Gastrocnemius medialis (tissue), 4 donors: ENCODE results near the gene CALN1. TPM values are rescaled to one million over a fixed set of nuclear protein-coding genes. Genes with fewer than 3 reads are reported as not detected.

Experiments
- ATAC-seq, 2 donors: fragments of 150-250 bp; one replicate each; pipeline ENCODE4 v1.9.1; 2016
- DNase-seq, 2 donors: peaks; one replicate each; pipeline ENCODE4 v3.0.0-alpha.2; 2019
- H3K27ac ChIP-seq, 4 donors: fragments of 200-600 bp; sonication (generic); 1 replicate in 1 of 4; 2 replicates in 3 of 4; pipeline ENCODE4 v1.5.1; 2016 to 2018; ENCODE audit warnings: mild to moderate bottlenecking in 2 of 4, moderate library complexity in 1 of 4
- H3K27me3 ChIP-seq, 3 donors: fragments of 200-600 bp; sonication (generic) in 2 of 3; 1 replicate in 1 of 3; 2 replicates in 2 of 3; pipeline versions ENCODE4 v1.5.1 to v1.6.0; 2016 to 2019; ENCODE audit warnings: mild to moderate bottlenecking in 1 of 3, moderate library complexity in 1 of 3
- H3K36me3 ChIP-seq, 2 donors: fragments of 200-600 bp; sonication (generic) in 1 of 2; one replicate each; pipeline ENCODE4 v1.5.1; 2017 to 2018
- H3K4me1 ChIP-seq, 2 donors: fragments of 200-600 bp; sonication (generic) in 1 of 2; one replicate each; pipeline ENCODE4 v1.5.1; 2016 to 2017; ENCODE audit warnings: mild to moderate bottlenecking in 2 of 2
- H3K4me3 ChIP-seq, 4 donors: fragments of 200-600 bp; sonication (generic) in 3 of 4; 1 replicate in 1 of 4; 2 replicates in 3 of 4; pipeline ENCODE4 v1.5.1; 2016 to 2019; ENCODE audit warnings: mild to moderate bottlenecking in 2 of 4
- H3K9me3 ChIP-seq, 3 donors: fragments of 200-600 bp; sonication (generic) in 2 of 3; 1 replicate in 1 of 3; 2 replicates in 2 of 3; pipeline ENCODE4 v1.5.1; 2016 to 2019
- POLR2A ChIP-seq, 2 donors: fragments of 450-650 bp; IDR thresholded peaks; one replicate each; pipeline ENCODE4 v1.6.1; 2017; ENCODE audit warnings: antibody characterized with exemption in 2 of 2, mild to moderate bottlenecking in 2 of 2, moderate library complexity in 2 of 2
- in situ Hi-C, 4 donors: fragments of 200-750 bp; cut with MboI; loops; one replicate each; pipeline versions ENCODE4 v1.15.0 to v1.8.0; 2017; ENCODE audit warnings: low sequenced_read_pairs in 4 of 4
- intact Hi-C: fragments of 100-400 bp; cut with DNase I; formaldehyde crosslinking; loops from one replicate; pipeline ENCODE4 v1.15.1; 2023; ENCODE audit warnings: low total_unique reads
- total RNA-seq, 4 donors: library from RNA; depleted of rRNA; stranded (reverse); fragments of >200 nt; gene quantifications; one replicate each; pipeline versions ENCODE4 v1.1.0 to v1.2.3, GENCODE V29; 2016
- TF ChIP-seq, protein P1 (sequence below), 5 experiments: fragments of 450-650 bp in 3 of 5; fragments of 200-600 bp in 2 of 5; sonication (generic) in 2 of 5; IDR thresholded peaks in 4 of 5; conservative IDR thresholded peaks in 1 of 5; 1 replicate in 4 of 5; 2 replicates in 1 of 5; pipeline ENCODE4 v1.5.1; 2016 to 2019; ENCODE audit warnings: antibody characterized with exemption in 5 of 5, mild to moderate bottlenecking in 3 of 5, moderate library complexity in 3 of 5

CALN1 gene
- total RNA-seq, 4 donors from 2014 or later: not detected

DNA sequence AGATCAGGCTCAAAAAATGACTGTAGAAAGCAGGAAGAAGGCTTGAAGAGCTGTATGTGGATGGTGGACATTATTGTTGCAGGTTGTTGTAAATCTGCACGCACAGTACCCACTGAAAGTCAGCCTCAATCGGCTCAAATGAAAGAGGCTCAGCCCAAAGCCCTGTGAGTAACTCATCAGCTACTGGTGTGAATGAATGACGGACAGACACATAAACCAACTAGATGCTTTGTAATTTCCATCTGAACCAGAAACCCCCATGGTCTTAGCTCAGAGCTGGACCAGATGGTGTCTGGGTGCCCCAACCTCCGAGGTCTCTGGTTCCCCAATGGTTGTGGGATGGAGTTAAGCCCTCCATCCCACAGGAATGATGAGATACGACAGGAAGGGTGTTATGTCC lies 7.4 kb downstream of the CALN1 start:
- H3K4me3 ChIP-seq: no peak overlapping the region
- TF ChIP-seq, protein P1, sequence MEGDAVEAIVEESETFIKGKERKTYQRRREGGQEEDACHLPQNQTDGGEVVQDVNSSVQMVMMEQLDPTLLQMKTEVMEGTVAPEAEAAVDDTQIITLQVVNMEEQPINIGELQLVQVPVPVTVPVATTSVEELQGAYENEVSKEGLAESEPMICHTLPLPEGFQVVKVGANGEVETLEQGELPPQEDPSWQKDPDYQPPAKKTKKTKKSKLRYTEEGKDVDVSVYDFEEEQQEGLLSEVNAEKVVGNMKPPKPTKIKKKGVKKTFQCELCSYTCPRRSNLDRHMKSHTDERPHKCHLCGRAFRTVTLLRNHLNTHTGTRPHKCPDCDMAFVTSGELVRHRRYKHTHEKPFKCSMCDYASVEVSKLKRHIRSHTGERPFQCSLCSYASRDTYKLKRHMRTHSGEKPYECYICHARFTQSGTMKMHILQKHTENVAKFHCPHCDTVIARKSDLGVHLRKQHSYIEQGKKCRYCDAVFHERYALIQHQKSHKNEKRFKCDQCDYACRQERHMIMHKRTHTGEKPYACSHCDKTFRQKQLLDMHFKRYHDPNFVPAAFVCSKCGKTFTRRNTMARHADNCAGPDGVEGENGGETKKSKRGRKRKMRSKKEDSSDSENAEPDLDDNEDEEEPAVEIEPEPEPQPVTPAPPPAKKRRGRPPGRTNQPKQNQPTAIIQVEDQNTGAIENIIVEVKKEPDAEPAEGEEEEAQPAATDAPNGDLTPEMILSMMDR (IDR thresholded peaks at IDR 0.05 in 4 of 5, conservative IDR thresholded peaks at IDR 0.05 in 1 of 5): no peak
- TF ChIP-seq POLR2A (IDR thresholded peaks at IDR 0.05): no peak
- in situ Hi-C loops (no loop called here), intact Hi-C loops (no loop called here)
- no peak overlapping the region for H3K27ac ChIP-seq
- DNase-seq: no peak
- no peaks in the 10 kb centered on the region for H3K4me1 ChIP-seq
- no peaks in the 10 kb centered on the region for H3K36me3 ChIP-seq
- H3K27me3 ChIP-seq: no peaks in the 10 kb centered on the region
- no peaks in the 10 kb centered on the region for H3K9me3 ChIP-seq
- ATAC-seq: no peak

DNA sequence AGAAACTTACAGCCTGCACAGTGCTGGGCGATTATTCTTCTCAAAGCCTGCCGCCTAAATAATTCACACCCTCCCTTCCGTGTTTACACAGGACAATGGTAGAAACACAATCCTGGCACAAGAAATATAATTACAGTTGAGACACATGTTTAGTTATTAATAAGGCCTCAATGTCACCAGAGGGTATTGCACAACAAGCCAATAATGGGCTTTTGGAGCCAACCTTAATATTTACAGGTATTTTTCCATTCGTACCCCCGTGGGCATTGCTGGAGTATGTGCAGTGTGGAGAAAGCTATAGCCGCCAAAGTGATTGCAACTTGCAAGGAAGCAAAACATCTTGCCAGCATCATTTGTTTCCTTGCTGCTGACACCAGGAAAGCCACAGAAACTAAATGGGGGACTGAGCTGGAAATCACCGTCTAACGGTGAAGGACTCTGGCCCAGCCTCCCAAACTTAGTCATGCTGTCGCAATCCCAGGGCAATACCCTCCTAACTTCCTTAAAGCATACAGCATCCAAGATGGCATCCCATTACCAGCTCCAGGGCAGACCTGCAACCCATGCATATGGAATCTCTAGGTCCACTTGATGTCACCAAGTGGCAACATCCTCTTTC lies 8.6 kb downstream of the CALN1 start:
- Histone ChIP-seq H3K27me3 (no peaks in the 10 kb centered on the region), H3K27ac (no peak overlapping the region), H3K36me3 (no peaks in the 10 kb centered on the region), H3K4me3 (no peak overlapping the region), H3K4me1 (no peaks in the 10 kb centered on the region), H3K9me3 (no peaks in the 10 kb centered on the region)
- ATAC-seq (no peak), DNase-seq (no peak)
- TF ChIP-seq, protein P1 (IDR thresholded peaks at IDR 0.05 in 4 of 5, conservative IDR thresholded peaks at IDR 0.05 in 1 of 5): no peak
- in situ Hi-C loops: no loop called here
- intact Hi-C loops: no loop called here

DNA sequence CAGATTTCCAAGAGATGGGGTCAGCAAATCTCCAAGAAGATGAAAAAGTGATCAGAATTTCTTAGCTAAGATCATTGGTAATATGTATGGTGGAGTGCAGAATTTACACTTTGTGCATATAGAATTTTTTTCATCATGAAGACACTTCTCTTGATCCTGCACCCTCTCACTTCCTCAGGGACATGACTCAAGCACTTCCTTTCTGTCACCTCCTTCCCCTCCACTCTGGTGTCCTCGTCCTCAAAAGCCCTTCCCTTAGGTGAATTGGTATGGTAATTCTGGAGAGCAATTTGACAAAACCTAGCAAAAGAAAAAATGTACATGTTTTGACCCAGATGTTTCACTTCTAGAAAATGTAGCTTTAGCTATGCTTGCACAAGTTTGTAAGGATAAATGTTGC lies 18.1 kb downstream of the CALN1 start:
- H3K27ac ChIP-seq: no peak overlapping the region
- TF ChIP-seq, protein P1 (IDR thresholded peaks at IDR 0.05 in 4 of 5, conservative IDR thresholded peaks at IDR 0.05 in 1 of 5): no peak
- TF ChIP-seq POLR2A (IDR thresholded peaks at IDR 0.05): no peak
- H3K4me3 ChIP-seq: no peak overlapping the region
- no peaks in the 10 kb centered on the region for H3K4me1 ChIP-seq
- no peaks in the 10 kb centered on the region for H3K27me3 ChIP-seq
- in situ Hi-C loops: no loop called here
- ATAC-seq: no peak
- DNase-seq: no peak
- intact Hi-C loops: no loop called here
- H3K9me3 ChIP-seq: no peaks in the 10 kb centered on the region
- no peaks in the 10 kb centered on the region for H3K36me3 ChIP-seq

DNA sequence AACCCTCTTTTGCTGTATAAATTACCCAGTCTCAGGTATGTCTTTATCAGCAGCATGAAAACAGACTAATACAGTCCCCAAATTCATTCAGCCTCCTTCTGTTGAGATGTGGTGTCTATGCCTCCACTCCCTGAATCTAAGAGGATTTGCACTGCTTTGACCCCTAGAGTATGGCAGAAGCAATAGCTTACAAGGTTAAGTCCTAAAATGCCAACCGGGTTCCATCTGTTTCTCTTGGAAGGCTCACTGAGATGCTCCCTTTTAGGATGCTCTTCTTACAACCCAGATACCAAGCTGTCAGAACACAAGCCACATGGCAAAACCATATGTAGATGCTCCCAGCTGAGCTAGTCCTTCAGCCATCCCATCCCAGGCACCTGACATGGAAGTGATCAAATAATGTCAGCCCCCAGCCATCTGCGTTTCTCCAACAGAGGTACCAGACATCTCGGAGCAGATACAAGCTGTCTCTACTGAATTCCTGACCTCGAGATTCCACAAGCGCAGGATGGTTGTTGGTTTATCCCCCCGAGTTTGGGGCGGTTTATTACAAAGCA lies 20.2 kb downstream of the CALN1 start:
- H3K27ac ChIP-seq: no peak overlapping the region
- no peak for DNase-seq
- H3K27me3 ChIP-seq: no peaks in the 10 kb centered on the region
- intact Hi-C loops (no loop called here), in situ Hi-C loops (no loop called here)
- no peaks in the 10 kb centered on the region for H3K4me1 ChIP-seq
- H3K9me3 ChIP-seq: no peaks in the 10 kb centered on the region
- no peak overlapping the region for H3K4me3 ChIP-seq
- H3K36me3 ChIP-seq: no peaks in the 10 kb centered on the region
- no peak for TF ChIP-seq POLR2A (IDR thresholded peaks at IDR 0.05)
- TF ChIP-seq, protein P1 (IDR thresholded peaks at IDR 0.05 in 4 of 5, conservative IDR thresholded peaks at IDR 0.05 in 1 of 5): no peak
- ATAC-seq: no peak

DNA sequence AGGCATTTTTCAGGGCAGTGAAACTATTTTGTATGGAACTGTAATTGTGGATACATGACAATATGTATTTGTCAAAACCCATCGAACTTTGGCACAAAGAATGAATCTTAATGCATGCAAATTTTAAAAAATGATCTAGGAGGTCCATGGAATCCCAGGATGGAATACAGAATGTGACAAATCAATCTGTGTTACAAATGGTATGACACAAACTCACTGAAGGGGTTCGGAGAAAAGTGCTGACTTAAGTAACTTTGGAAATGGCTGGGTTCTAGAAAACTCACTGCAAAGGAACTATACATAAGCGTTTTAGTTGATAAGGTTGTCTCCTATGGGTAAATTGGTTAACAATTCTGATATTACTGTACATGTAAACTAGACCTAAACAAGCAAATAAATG lies 26.0 kb downstream of the CALN1 start:
- no peaks in the 10 kb centered on the region for H3K9me3 ChIP-seq
- intact Hi-C loops (no loop called here), in situ Hi-C loops (no loop called here)
- no peaks in the 10 kb centered on the region for H3K4me1 ChIP-seq
- no peaks in the 10 kb centered on the region for H3K27me3 ChIP-seq
- DNase-seq (no peak), ATAC-seq (no peak)
- no peak overlapping the region for H3K4me3 ChIP-seq
- TF ChIP-seq, protein P1 (IDR thresholded peaks at IDR 0.05 in 4 of 5, conservative IDR thresholded peaks at IDR 0.05 in 1 of 5): no peak
- TF ChIP-seq POLR2A (IDR thresholded peaks at IDR 0.05): no peak
- no peaks in the 10 kb centered on the region for H3K36me3 ChIP-seq
- no peak overlapping the region for H3K27ac ChIP-seq
